ENCODE data around the gene TMPRSS13. TPM values are rescaled to one million over a fixed set of nuclear protein-coding genes. Genes with fewer than 3 reads are reported as not detected.

Gene TMPRSS13
- polyA plus RNA-seq, 3 donors: 0.17 to 2.4 (median 0.37) TPM

DNA sequence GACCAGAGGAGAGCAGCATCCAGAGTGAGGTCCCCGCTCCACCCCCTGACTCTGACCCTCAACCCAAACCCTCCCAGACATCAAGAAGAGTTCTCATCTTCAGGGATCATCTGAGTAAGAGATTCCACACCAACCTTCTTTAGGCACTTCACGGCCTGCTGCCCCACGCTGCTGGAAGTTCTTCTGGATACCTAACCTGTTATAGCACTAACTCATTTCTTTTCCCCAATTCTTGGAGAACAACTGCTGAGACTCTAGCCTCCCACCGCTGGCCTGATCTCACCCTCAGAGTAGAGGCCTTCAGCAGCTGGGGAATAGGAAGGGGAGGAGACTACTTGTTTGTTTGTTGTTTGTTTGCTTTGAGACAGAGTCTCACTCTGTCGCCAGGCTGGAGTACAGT lies 7.3 kb downstream of the TMPRSS13 start:
- WGBS (ENCODE audit: insufficient coverage): 100% methylated on average over 2 of the region's 5 CpGs

GRCh38 chr11:117921456-117921855 lies 7.7 kb downstream of the TMPRSS13 start:
- Histone ChIP-seq H2AFZ (ENCODE audit: insufficient read depth, low read depth, low read length, poor library complexity, severe bottlenecking) (no peak overlapping the region), H3K27ac (ENCODE audit: low read depth in 1 of 2, low read length in 2 of 2) (no peak overlapping the region), H3K4me3 (replicated peaks in 1 of 3; ENCODE audit: low read depth in 2 of 3, low read length in 3 of 3) (no peak overlapping the region), H3K36me3 (replicated peaks in 1 of 2; ENCODE audit: control insufficient read depth in 1 of 2, insufficient read depth in 2 of 2, low read length in 2 of 2) (no peaks in the 10 kb centered on the region), H4K20me1 (ENCODE audit: insufficient read depth, low read length) (no peaks in the 10 kb centered on the region), H3K9ac (ENCODE audit: insufficient read depth, low read length, poor library complexity, severe bottlenecking) (no peak overlapping the region), H3K9me3 (replicated peaks in 1 of 2; ENCODE audit: control insufficient read depth in 1 of 2, insufficient read depth in 1 of 2, low read length in 2 of 2) (no peaks in the 10 kb centered on the region), H3K79me2 (ENCODE audit: insufficient read depth, low read length) (no peaks in the 10 kb centered on the region), H3K4me1 (ENCODE audit: control insufficient read depth in 1 of 2, insufficient read depth in 2 of 2, low read length in 2 of 2) (peaks cover 3 to 9% of the 10 kb centered on the region in 2 donors), H3K27me3 (ENCODE audit: control insufficient read depth in 2 of 2, insufficient read depth in 2 of 2, low read length in 2 of 2) (no peaks in the 10 kb centered on the region), H3K4me2 (replicated peaks; ENCODE audit: extremely low read depth, low read length, poor library complexity, severe bottlenecking) (no peak overlapping the region)
- TF ChIP-seq CTCF (IDR thresholded peaks at IDR 0.05): no peak
- no peak overlapping the region for H3K4me3 Mint-ChIP-seq
- H3K4me1 Mint-ChIP-seq: peaks cover 9% of the 10 kb centered on the region
- 100% methylated on average over 2 of the region's 2 CpGs for WGBS (ENCODE audit: insufficient coverage)
- no peak overlapping the region for H3K27ac Mint-ChIP-seq
- H3K9me3 Mint-ChIP-seq: no peaks in the 10 kb centered on the region
- H3K36me3 Mint-ChIP-seq: no peaks in the 10 kb centered on the region
- DNase-seq: no peak
- intact Hi-C loops (cut with micrococcal nuclease): no loop called here
- peaks cover 1 to 5% (median 2%) of the 10 kb centered on the region in 3 donors for H3K27me3 Mint-ChIP-seq (ENCODE audit: low read depth in 3 of 3)

More for the DNA sequence above, 7.3 kb downstream of the TMPRSS13 start:
- Histone ChIP-seq H4K20me1 (ENCODE audit: insufficient read depth, low read length) (no peaks in the 10 kb centered on the region), H3K79me2 (ENCODE audit: insufficient read depth, low read length) (no peaks in the 10 kb centered on the region), H3K4me1 (ENCODE audit: control insufficient read depth in 1 of 2, insufficient read depth in 2 of 2, low read length in 2 of 2) (peaks cover 3 to 9% of the 10 kb centered on the region in 2 donors), H3K9ac (ENCODE audit: insufficient read depth, low read length, poor library complexity, severe bottlenecking) (no peak overlapping the region), H3K27ac (ENCODE audit: low read depth in 1 of 2, low read length in 2 of 2) (no peak overlapping the region), H3K36me3 (replicated peaks in 1 of 2; ENCODE audit: control insufficient read depth in 1 of 2, insufficient read depth in 2 of 2, low read length in 2 of 2) (no peaks in the 10 kb centered on the region), H3K4me2 (replicated peaks; ENCODE audit: extremely low read depth, low read length, poor library complexity, severe bottlenecking) (no peak overlapping the region), H3K27me3 (ENCODE audit: control insufficient read depth in 2 of 2, insufficient read depth in 2 of 2, low read length in 2 of 2) (no peaks in the 10 kb centered on the region), H3K9me3 (replicated peaks in 1 of 2; ENCODE audit: control insufficient read depth in 1 of 2, insufficient read depth in 1 of 2, low read length in 2 of 2) (no peaks in the 10 kb centered on the region), H2AFZ (ENCODE audit: insufficient read depth, low read depth, low read length, poor library complexity, severe bottlenecking) (no peak overlapping the region), H3K4me3 (replicated peaks in 1 of 3; ENCODE audit: low read depth in 2 of 3, low read length in 3 of 3) (no peak overlapping the region)
- no peaks in the 10 kb centered on the region for H3K36me3 Mint-ChIP-seq
- no peak overlapping the region for H3K4me3 Mint-ChIP-seq
- H3K9me3 Mint-ChIP-seq: no peaks in the 10 kb centered on the region
- no peak for DNase-seq
- H3K4me1 Mint-ChIP-seq: peaks cover 9% of the 10 kb centered on the region
- peaks cover 1 to 5% (median 2%) of the 10 kb centered on the region in 3 donors for H3K27me3 Mint-ChIP-seq (ENCODE audit: low read depth in 3 of 3)
- TF ChIP-seq CTCF (IDR thresholded peaks at IDR 0.05): no peak
- no peak overlapping the region for H3K27ac Mint-ChIP-seq
- intact Hi-C loops (cut with micrococcal nuclease): no loop called here
